ENCODE results near the gene OR51I1. TPM values are rescaled to one million over a fixed set of nuclear protein-coding genes. Genes with fewer than 3 reads are reported as not detected.

OR51I1 gene
- total and polyA plus RNA-seq, 11 donors = not detected

GRCh38 chr11:5405173-5405572 is 36.1 kb downstream of the OR51I1 start:
- intact Hi-C loops (cut with DNase I) = no loop called here

GRCh38 chr11:5398936-5399335 is 42.4 kb downstream of the OR51I1 start:
- no peaks in the 10 kb centered on the region for H3K4me1 ChIP-seq
- TF ChIP-seq, protein P1, sequence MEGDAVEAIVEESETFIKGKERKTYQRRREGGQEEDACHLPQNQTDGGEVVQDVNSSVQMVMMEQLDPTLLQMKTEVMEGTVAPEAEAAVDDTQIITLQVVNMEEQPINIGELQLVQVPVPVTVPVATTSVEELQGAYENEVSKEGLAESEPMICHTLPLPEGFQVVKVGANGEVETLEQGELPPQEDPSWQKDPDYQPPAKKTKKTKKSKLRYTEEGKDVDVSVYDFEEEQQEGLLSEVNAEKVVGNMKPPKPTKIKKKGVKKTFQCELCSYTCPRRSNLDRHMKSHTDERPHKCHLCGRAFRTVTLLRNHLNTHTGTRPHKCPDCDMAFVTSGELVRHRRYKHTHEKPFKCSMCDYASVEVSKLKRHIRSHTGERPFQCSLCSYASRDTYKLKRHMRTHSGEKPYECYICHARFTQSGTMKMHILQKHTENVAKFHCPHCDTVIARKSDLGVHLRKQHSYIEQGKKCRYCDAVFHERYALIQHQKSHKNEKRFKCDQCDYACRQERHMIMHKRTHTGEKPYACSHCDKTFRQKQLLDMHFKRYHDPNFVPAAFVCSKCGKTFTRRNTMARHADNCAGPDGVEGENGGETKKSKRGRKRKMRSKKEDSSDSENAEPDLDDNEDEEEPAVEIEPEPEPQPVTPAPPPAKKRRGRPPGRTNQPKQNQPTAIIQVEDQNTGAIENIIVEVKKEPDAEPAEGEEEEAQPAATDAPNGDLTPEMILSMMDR (IDR thresholded peaks at IDR 0.05) = no peak
- no peak for TF ChIP-seq POLR2A (IDR thresholded peaks at IDR 0.05)
- H3K4me3 ChIP-seq = no peak overlapping the region
- no peak overlapping the region for H3K27ac ChIP-seq
- H3K27me3 ChIP-seq = no peaks in the 10 kb centered on the region
- intact Hi-C loops (cut with DNase I) = no loop called here
- DNase-seq (no peak), ATAC-seq (no peak)
- H3K9me3 ChIP-seq = no peaks in the 10 kb centered on the region
- no peaks in the 10 kb centered on the region for H3K36me3 ChIP-seq

More at GRCh38 chr11:5405173-5405572, 36.1 kb downstream of the OR51I1 start:
- no peak for TF ChIP-seq POLR2A (IDR thresholded peaks at IDR 0.05)
- TF ChIP-seq, protein P1 (IDR thresholded peaks at IDR 0.05) = no peak
- H3K4me1 ChIP-seq = no peaks in the 10 kb centered on the region
- H3K4me3 ChIP-seq = no peak overlapping the region
- ATAC-seq = no peak
- no peak overlapping the region for H3K27ac ChIP-seq
- H3K27me3 ChIP-seq = peaks cover 0 to 4% (median 0%) of the 10 kb centered on the region in 9 donors
- no peaks in the 10 kb centered on the region for H3K36me3 ChIP-seq
- no peaks in the 10 kb centered on the region for H3K9me3 ChIP-seq
- no peak for DNase-seq

GRCh38 chr11:5394091-5394490 is 47.2 kb downstream of the OR51I1 start:
- Histone ChIP-seq H3K27ac (no peak overlapping the region), H3K4me3 (no peak overlapping the region), H3K9me3 (no peaks in the 10 kb centered on the region), H3K4me1 (no peaks in the 10 kb centered on the region), H3K27me3 (no peaks in the 10 kb centered on the region), H3K36me3 (no peaks in the 10 kb centered on the region)
- intact Hi-C loops (cut with DNase I) = no loop called here
- DNase-seq (no peak), ATAC-seq (no peak)
- TF ChIP-seq POLR2A (IDR thresholded peaks at IDR 0.05) = no peak
- TF ChIP-seq, protein P1 (IDR thresholded peaks at IDR 0.05) = no peak

Other genes starting within 250 kb of the OR51I1 start
- gene OR51V1, start 240.8 kb downstream of the OR51I1 start, total RNA-seq = not detected
- gene OR51V1, start 240.8 kb downstream of the OR51I1 start, polyA plus RNA-seq = not detected
- gene HBB, start 214.4 kb downstream of the OR51I1 start, total RNA-seq = 1,000 to 10,000 TPM in 1 of 9 donors, 100 to 1,000 TPM in 8; 123 to 1,223 (median 316) TPM
- gene HBB, start 214.4 kb downstream of the OR51I1 start, polyA plus RNA-seq = 10 to 100 TPM in 1 of 2 donors, 1 to 10 TPM in 1; 1.1 to 53.3 TPM
- 1 to 10 TPM in 1 of 9 donors, not detected in 8; 4.2 TPM for gene HBD, start 207.0 kb downstream of the OR51I1 start, total RNA-seq
- not detected for gene HBD, start 207.0 kb downstream of the OR51I1 start, polyA plus RNA-seq
- gene HBG1, start 191.7 kb downstream of the OR51I1 start, total RNA-seq = not detected
- not detected for gene HBG1, start 191.7 kb downstream of the OR51I1 start, polyA plus RNA-seq
- 1 to 10 TPM in 2 of 9 donors, under 1 TPM in 1, not detected in 6; 0.72 to 2.0 (median 1.9) TPM for gene HBG2, start 186.7 kb downstream of the OR51I1 start, total RNA-seq
- not detected for gene HBG2, start 186.7 kb downstream of the OR51I1 start, polyA plus RNA-seq
- not detected for gene HBE1, start 171.6 kb downstream of the OR51I1 start, total RNA-seq
- gene HBE1, start 171.6 kb downstream of the OR51I1 start, polyA plus RNA-seq = not detected
- not detected for gene OR51B4, start 139.6 kb downstream of the OR51I1 start, total RNA-seq
- gene OR51B4, start 139.6 kb downstream of the OR51I1 start, polyA plus RNA-seq = not detected
- not detected for gene OR51B2, start 117.2 kb downstream of the OR51I1 start, total RNA-seq
- gene OR51B2, start 117.2 kb downstream of the OR51I1 start, polyA plus RNA-seq = not detected
- under 1 TPM in 1 of 9 donors, not detected in 8; 0.80 TPM for gene OR51B5, start 98.0 kb downstream of the OR51I1 start, total RNA-seq
- under 1 TPM in 1 of 2 donors, not detected in 1; 0.11 TPM for gene OR51B5, start 98.0 kb downstream of the OR51I1 start, polyA plus RNA-seq
- not detected for gene OR51B6, start 90.0 kb downstream of the OR51I1 start, total RNA-seq
- gene OR51B6, start 90.0 kb downstream of the OR51I1 start, polyA plus RNA-seq = not detected
- gene OR51M1, start 57.7 kb downstream of the OR51I1 start, total RNA-seq = not detected
- not detected for gene OR51M1, start 57.7 kb downstream of the OR51I1 start, polyA plus RNA-seq
- not detected for gene OR51Q1, start 19.4 kb downstream of the OR51I1 start, total RNA-seq
- not detected for gene OR51Q1, start 19.4 kb downstream of the OR51I1 start, polyA plus RNA-seq
- not detected for gene OR51I2, start 7.8 kb upstream of the OR51I1 start, total RNA-seq
- not detected for gene OR51I2, start 7.8 kb upstream of the OR51I1 start, polyA plus RNA-seq
- gene OR52D1, start 47.2 kb upstream of the OR51I1 start, total RNA-seq = not detected
- not detected for gene OR52D1, start 47.2 kb upstream of the OR51I1 start, polyA plus RNA-seq
- gene UBQLN3, start 68.4 kb upstream of the OR51I1 start, total RNA-seq = under 1 TPM in 1 of 9 donors, not detected in 8; 0.16 TPM
- not detected for gene UBQLN3, start 68.4 kb upstream of the OR51I1 start, polyA plus RNA-seq
- gene UBQLNL, start 75.2 kb upstream of the OR51I1 start, total RNA-seq = under 1 TPM in 5 of 9 donors, not detected in 4; 0.14 to 0.25 (median 0.17) TPM
- gene UBQLNL, start 75.2 kb upstream of the OR51I1 start, polyA plus RNA-seq = under 1 TPM; 0.03 to 0.23 TPM
- under 1 TPM in 2 of 9 donors, not detected in 7; 0.32 to 0.47 TPM for gene OR52H1, start 107.0 kb upstream of the OR51I1 start, total RNA-seq
- not detected for gene OR52H1, start 107.0 kb upstream of the OR51I1 start, polyA plus RNA-seq
- not detected for gene OR52B6, start 139.4 kb upstream of the OR51I1 start, total RNA-seq
- gene OR52B6, start 139.4 kb upstream of the OR51I1 start, polyA plus RNA-seq = not detected
- 1 to 10 TPM in 6 of 9 donors, under 1 TPM in 3; 0.39 to 2.4 (median 1.1) TPM for gene TRIM6, start 155.1 kb upstream of the OR51I1 start, total RNA-seq
- under 1 TPM; 0.50 to 0.88 TPM for gene TRIM6, start 155.1 kb upstream of the OR51I1 start, polyA plus RNA-seq
- 1 to 10 TPM; 1.3 to 9.1 (median 1.6) TPM for gene TRIM34, start 183.5 kb upstream of the OR51I1 start, total RNA-seq
- gene TRIM34, start 183.5 kb upstream of the OR51I1 start, polyA plus RNA-seq = 1 to 10 TPM in 1 of 2 donors, under 1 TPM in 1; 0.72 to 1.9 TPM
- 10 to 100 TPM in 2 of 9 donors, 1 to 10 TPM in 7; 7.5 to 15.9 (median 8.9) TPM for gene TRIM5, start 243.6 kb upstream of the OR51I1 start, total RNA-seq
- 1 to 10 TPM; 4.7 to 8.2 TPM for gene TRIM5, start 243.6 kb upstream of the OR51I1 start, polyA plus RNA-seq
- 10 to 100 TPM in 8 of 9 donors, 1 to 10 TPM in 1; 9.4 to 83.0 (median 17.0) TPM for gene TRIM22, start 248.3 kb upstream of the OR51I1 start, total RNA-seq
- 1 to 10 TPM; 9.2 to 10.0 TPM for gene TRIM22, start 248.3 kb upstream of the OR51I1 start, polyA plus RNA-seq